BLaER1 treated with 17β-estradiol and CSF1 and Interleukin-3, amounts not matched to agents 10 nM and 100 nM (cell line): ENCODE measurements around the gene ULK1.
"Not testable (repeated sequence)": the region's sequence is repeated elsewhere in the genome, so short reads cannot be mapped to it uniquely, and the experiment has no call there.

Source experiments
- H3K27ac ChIP-seq, 11 experiments: shearing (Covaris generic); formaldehyde crosslinking; 2 replicates each; pipeline ENCODE4 v1.8.1; 2022
- H3K27me3 ChIP-seq, 11 experiments: shearing (Covaris generic); formaldehyde crosslinking; 2 replicates each; pipeline ENCODE4 v1.8.1; 2022
- H3K36me3 ChIP-seq, 11 experiments: shearing (Covaris generic); formaldehyde crosslinking; 2 replicates each; pipeline ENCODE4 v1.8.1; 2022
- H3K4me1 ChIP-seq, 10 experiments: shearing (Covaris generic); formaldehyde crosslinking; 2 replicates each; pipeline ENCODE4 v1.8.1; 2022
- H3K4me2 ChIP-seq, 11 experiments: shearing (Covaris generic); formaldehyde crosslinking; 2 replicates each; pipeline ENCODE4 v1.8.1; 2022
- H3K4me3 ChIP-seq, 10 experiments: shearing (Covaris generic); formaldehyde crosslinking; 2 replicates each; pipeline ENCODE4 v1.8.1; 2022
- H3K9ac ChIP-seq, 11 experiments: shearing (Covaris generic); formaldehyde crosslinking; 2 replicates each; pipeline ENCODE4 v1.8.1; 2022
- H3K9me3 ChIP-seq, 11 experiments: shearing (Covaris generic); formaldehyde crosslinking; replicated peaks in 1 of 11; 2 replicates each; pipeline ENCODE4 v1.8.1; 2022
- H4K20me1 ChIP-seq, 11 experiments: shearing (Covaris generic); formaldehyde crosslinking; 2 replicates each; pipeline ENCODE4 v1.8.1; 2022
- Cebpa-rat ChIP-seq, 11 experiments: shearing (Covaris generic); IDR thresholded peaks; 2 replicates each; pipeline ENCODE4 v1.8.1; 2022

Gene ULK1

DNA sequence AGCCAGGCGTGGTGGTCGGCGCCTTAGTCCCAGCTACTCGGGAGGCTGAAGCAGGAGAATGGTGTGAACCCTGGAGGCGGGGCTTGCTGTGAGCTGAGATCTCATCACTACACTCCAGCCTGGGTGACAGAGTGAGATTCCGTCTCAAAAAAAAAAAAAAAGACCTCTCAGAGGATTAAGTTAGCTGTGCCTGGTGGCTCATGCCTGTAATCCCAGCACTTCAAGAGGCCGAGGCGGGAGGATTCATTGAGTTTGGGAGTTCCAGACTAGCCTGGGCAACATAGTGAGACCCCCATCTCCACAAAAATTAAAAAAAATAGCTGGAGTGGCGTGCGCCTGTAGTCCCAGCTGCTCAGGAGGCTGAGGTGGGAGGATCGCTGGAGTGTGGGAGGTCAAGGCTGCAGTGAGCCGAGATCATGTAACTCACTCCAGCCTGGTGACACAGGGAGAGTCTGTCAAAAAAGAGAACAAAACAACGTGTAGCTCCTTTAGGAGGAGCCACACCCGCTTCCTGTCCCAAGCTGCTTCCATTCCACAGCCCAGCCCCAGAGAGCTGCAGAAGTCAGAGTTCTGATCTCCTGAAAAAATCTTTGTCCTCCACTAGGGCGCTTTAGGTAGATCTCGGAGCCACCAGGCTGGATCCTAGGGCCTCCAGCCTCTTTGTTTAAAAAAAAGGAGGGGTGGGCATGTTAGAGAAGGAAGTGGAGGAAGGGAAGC lies 11.5 kb upstream of the ULK1 start:
- Histone ChIP-seq H3K9me3 (peaks cover 11 to 27% (median 22%) of the 10 kb centered on the region in 11 experiments), H3K36me3 (no peaks in the 10 kb centered on the region), H3K27me3 (no peaks in the 10 kb centered on the region), H3K9ac (peak overlapping the region in 6 of 11 experiments; percentile 7 to 57 (median 26); a peak in 6 of 22 replicates), H3K4me1 (peaks cover 0 to 59% (median 21%) of the 10 kb centered on the region in 10 experiments; a peak in 16 of 20 replicates), H3K27ac (peak overlapping the region in 5 of 11 experiments; percentile 32 to 62 (median 55); a peak in 10 of 22 replicates), H3K4me2 (peak overlapping the region in 8 of 11 experiments; percentile 18 to 91 (median 76); a peak in 12 of 22 replicates), H3K4me3 (no peak overlapping the region), H4K20me1 (no peaks in the 10 kb centered on the region)
- no peak for TF ChIP-seq Cebpa-rat (IDR thresholded peaks at IDR 0.05)

DNA sequence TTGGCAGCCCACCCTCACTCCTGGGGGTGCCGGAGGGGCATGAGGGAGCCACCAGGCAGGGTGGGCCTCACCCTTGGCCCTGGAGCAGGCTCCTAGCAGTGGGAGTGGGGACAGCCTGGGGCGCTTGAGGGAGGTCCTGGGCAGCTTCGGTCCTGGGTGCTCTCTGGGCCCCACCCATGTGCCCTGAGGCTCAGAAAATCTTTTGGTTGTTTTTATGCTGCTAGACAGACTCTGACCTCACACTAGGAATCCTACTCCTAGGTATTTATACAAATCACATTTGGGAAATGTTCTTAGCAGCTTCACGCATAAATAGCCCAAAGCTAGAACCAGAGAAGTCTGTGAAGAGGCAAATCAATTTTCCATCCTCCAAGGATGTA lies 10.9 kb upstream of the ULK1 start:
- Histone ChIP-seq H3K27me3 (no peaks in the 10 kb centered on the region), H3K4me2 (peak overlapping the region in 8 of 11 experiments; percentile 18 to 91 (median 76); a peak in 12 of 22 replicates), H3K4me3 (no peak overlapping the region), H3K27ac (peak overlapping the region in 5 of 11 experiments; percentile 32 to 62 (median 55); a peak in 11 of 22 replicates), H4K20me1 (no peaks in the 10 kb centered on the region), H3K9me3 (peaks cover 11 to 27% (median 22%) of the 10 kb centered on the region in 11 experiments), H3K36me3 (no peaks in the 10 kb centered on the region), H3K4me1 (peaks cover 0 to 60% (median 21%) of the 10 kb centered on the region in 10 experiments; a peak in 16 of 20 replicates), H3K9ac (peak overlapping the region in 6 of 11 experiments; percentile 7 to 57 (median 26); a peak in 6 of 22 replicates)
- no peak for TF ChIP-seq Cebpa-rat (IDR thresholded peaks at IDR 0.05)

DNA sequence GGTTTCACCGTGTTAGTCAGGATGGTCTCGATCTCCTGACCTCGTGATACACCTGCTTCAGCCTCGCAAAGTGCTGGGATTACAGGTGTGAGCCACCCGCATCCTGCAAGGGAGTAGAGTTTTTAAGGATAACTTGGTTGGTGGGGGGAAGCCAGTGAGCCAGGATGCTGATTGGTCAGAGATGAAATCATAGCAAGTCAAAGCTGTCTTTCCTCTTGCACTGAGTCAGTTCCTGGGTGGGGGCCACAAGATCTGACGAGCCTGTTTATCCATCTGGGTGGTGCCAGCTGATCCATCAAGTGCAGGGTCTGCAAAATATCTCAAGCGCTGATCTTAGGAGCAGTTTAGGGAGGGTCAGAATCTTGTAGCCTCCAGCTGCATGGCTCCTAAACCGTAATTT lies 9.3 kb upstream of the ULK1 start:
- not testable (repeated sequence) for H3K4me2 ChIP-seq

DNA sequence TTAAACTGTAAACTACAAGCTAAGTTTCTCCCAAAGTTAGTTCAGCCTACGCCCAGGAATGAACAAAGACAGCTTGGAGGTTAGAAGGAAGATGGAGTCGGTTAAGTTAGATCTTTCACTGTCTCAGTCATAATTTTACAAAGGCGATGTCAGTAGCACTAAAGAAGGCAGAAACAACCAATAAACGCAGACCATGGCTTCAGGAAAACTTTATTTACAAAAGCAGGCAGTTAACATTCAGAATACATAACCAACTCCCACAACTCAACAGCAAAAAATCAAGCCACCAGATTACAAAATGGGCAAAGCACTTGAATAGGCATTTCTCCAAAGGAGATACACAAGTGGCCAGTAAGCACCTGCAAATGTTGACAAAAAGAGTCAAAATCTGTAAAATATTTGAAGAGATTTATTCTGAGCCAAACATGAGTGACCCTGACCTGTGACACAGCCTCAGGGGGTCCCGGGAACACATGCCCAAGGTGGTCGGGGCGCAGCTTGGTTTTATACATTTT lies 8.8 kb upstream of the ULK1 start:
- Histone ChIP-seq H3K4me1 (peaks cover 0 to 45% (median 18%) of the 10 kb centered on the region in 10 experiments; a peak in 16 of 20 replicates), H3K27ac (no peak overlapping the region), H4K20me1 (no peaks in the 10 kb centered on the region), H3K4me2 (no peak overlapping the region), H3K4me3 (no peak overlapping the region), H3K36me3 (no peaks in the 10 kb centered on the region), H3K9ac (no peak overlapping the region), H3K9me3 (peaks cover 11 to 27% (median 22%) of the 10 kb centered on the region in 11 experiments), H3K27me3 (no peaks in the 10 kb centered on the region)
- TF ChIP-seq Cebpa-rat (IDR thresholded peaks at IDR 0.05), result no peak

More for the DNA sequence above, 9.3 kb upstream of the ULK1 start:
- H3K4me3 ChIP-seq, H3K9ac ChIP-seq, H3K27ac ChIP-seq, H3K36me3 ChIP-seq, H3K27me3 ChIP-seq, H4K20me1 ChIP-seq: not testable (repeated sequence)
- Histone ChIP-seq H3K9me3 (peaks cover 11 to 27% (median 22%) of the 10 kb centered on the region in 11 experiments), H3K4me1 (peaks cover 0 to 48% (median 18%) of the 10 kb centered on the region in 10 experiments; a peak in 16 of 20 replicates)

DNA sequence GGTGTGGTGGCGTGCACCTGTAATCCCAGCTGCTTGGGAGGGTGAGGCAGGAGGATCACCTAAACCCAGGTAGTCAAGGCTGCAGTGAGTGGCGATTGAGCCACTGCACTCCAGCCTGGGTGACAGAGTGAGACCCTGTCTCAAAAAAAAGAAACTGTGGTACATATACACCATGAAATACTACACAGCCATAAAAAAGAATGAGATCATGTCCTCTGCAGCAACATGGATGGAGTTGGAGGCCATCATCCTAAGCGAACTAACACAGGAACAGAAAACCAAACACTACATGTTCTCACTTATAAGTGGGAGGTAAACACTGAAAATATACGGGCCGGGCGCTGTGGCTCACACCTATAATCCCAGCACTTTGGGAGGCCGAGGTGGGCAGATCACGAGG lies 2.7 kb upstream of the ULK1 start:
- not testable (repeated sequence) for H3K9me3 ChIP-seq, H3K4me2 ChIP-seq, H3K27me3 ChIP-seq, H3K9ac ChIP-seq, H3K4me3 ChIP-seq, H3K36me3 ChIP-seq, H3K27ac ChIP-seq
- H4K20me1 ChIP-seq, result peaks cover 0 to 16% (median 15%) of the 10 kb centered on the region in 11 experiments; a peak in 20 of 22 replicates
- H3K4me1 ChIP-seq, result peaks cover 13 to 24% (median 19%) of the 10 kb centered on the region in 10 experiments

DNA sequence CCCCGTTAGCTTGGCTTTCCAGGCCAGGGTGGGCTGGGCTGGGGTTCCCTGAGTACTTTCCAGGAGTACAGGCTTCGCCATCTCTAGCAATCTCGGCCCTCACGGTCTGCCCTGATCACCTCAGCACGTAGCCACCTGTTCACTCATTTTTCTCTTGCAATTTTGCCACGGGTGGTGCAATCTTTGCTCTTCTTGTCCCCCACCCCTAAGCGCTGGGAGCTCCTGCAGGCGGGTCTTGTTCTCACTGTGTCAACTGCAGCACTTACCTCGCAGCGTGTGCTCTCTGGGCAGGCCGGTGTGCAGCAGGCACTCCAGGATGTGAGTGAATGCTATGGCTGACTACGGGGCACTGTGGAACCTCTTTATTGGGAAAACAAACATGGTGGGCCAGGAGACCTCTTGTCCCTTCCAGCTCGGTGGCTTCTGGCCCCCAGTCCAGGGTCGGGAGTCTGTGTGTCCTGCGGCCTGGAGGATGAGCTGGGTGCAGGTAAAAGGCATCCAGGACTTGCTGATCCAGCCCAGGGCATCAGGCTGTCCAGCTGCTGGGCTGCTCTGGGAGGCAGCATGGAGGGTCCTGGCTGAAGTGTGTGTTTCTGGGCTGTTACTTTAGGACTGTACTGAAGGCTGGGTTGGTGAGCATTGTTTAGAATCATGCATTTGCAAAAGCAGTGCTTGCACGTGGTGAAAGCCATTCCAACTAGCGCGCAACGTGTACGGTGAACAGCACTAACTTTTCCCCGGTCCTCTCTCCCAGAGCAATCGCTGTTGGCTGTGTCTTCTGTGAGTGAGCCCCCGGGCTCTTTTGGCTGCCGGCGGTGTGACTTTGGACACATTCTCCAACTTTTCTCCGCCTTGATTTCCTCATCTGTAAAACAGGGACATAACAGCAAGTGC lies 1.5 kb upstream of the ULK1 start:
- no peak overlapping the region for H3K27ac ChIP-seq
- TF ChIP-seq Cebpa-rat (IDR thresholded peaks at IDR 0.05), result no peak

DNA sequence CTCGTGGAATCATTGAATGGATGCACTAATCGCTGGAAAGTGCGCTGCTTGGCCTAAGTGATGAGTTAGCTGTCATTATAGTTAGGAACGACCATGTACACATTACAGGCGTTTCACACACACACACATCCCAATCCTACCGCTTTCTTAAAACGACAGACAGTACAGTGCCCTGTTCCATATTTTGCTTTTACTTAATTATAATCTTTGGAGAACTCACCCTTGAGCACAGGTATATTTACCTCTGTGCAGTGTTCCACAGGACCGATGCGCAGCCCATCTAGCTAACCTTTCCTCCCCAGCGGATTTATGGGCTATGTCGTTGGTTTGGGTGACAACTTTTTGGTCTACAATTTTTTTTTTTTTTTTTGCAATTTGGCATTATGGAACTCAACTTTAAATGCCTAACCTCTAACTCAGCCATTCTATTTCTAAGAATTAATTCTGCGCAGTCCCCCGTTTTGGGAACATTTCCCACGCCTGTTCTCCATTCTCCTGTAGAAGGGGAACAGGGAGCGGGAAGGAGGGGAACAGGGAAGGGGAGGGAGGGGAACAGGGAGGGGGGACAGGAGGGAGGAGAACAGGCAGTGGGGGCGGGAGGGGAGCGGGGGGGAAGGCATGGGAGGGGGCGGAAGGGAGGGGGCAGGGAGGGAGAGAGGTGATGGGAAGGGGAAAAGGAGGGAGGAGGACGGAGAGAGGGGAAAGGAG lies 663 bp upstream of the ULK1 start:
- no peak overlapping the region for H3K27ac ChIP-seq

More for the DNA sequence above, 1.5 kb upstream of the ULK1 start:
- Histone ChIP-seq H4K20me1 (peaks cover 10 to 28% (median 27%) of the 10 kb centered on the region in 11 experiments; a peak in 20 of 22 replicates), H3K4me2 (no peak overlapping the region), H3K27me3 (no peaks in the 10 kb centered on the region), H3K9ac (no peak overlapping the region), H3K9me3 (no peaks in the 10 kb centered on the region), H3K4me1 (peaks cover 25 to 31% (median 26%) of the 10 kb centered on the region in 10 experiments), H3K4me3 (no peak overlapping the region), H3K36me3 (no peaks in the 10 kb centered on the region)

DNA sequence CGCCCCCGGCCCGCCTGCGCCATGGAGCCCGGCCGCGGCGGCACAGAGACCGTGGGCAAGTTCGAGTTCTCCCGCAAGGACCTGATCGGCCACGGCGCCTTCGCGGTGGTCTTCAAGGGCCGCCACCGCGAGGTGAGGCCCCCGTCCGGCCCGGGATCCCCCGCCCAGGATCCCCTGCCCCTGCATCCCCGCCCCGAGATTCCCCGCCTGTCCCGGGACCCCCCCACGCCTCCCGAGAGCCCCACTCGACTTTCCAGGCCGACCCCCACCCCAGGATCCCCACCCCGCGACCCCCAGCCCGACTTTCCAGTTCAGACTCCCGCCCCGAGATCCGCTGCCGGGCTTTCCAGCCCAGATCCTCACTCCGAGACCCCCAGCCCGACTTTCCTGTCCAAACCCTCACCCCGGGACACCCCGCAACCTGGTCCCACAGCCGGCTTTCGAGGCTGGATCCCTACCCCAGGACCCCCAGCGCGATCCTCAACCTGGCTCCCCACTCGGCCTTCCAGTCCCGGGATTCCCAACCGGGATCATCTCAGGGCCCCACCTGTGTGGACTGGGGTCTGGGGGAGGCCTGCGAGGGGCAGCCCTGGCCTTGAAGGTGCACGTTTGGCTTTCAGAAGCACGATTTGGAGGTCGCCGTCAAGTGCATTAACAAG lies 688 bp downstream of the ULK1 start:
- H4K20me1 ChIP-seq, result peaks cover 31 to 50% (median 48%) of the 10 kb centered on the region in 11 experiments; a peak in 20 of 22 replicates
- no peak for TF ChIP-seq Cebpa-rat (IDR thresholded peaks at IDR 0.05)
- H3K36me3 ChIP-seq, result peaks cover 0 to 18% (median 9%) of the 10 kb centered on the region in 11 experiments; a peak in 11 of 22 replicates
- peak overlapping the region; percentile 57 to 79 (median 66) for H3K4me3 ChIP-seq
- peak overlapping the region; percentile 96 to 100 (median 99) for H3K4me2 ChIP-seq
- H3K9ac ChIP-seq, result peak overlapping the region; percentile 78 to 96 (median 89)
- peaks cover 27 to 51% (median 44%) of the 10 kb centered on the region in 10 experiments for H3K4me1 ChIP-seq
- no peaks in the 10 kb centered on the region for H3K9me3 ChIP-seq
- H3K27ac ChIP-seq, result peak overlapping the region; percentile 47 to 94 (median 91); a peak in 21 of 22 replicates
- H3K27me3 ChIP-seq, result no peaks in the 10 kb centered on the region

More for the DNA sequence above, 663 bp upstream of the ULK1 start:
- TF ChIP-seq Cebpa-rat (IDR thresholded peaks at IDR 0.05), result no peak
- Histone ChIP-seq H4K20me1 (peaks cover 18 to 36% (median 35%) of the 10 kb centered on the region in 11 experiments; a peak in 20 of 22 replicates), H3K9ac (no peak overlapping the region), H3K9me3 (no peaks in the 10 kb centered on the region), H3K4me3 (no peak overlapping the region), H3K27me3 (no peaks in the 10 kb centered on the region), H3K4me2 (no peak overlapping the region; a peak in 1 of 22 replicates), H3K36me3 (peaks cover 0 to 6% (median 0%) of the 10 kb centered on the region in 11 experiments; a peak in 5 of 22 replicates), H3K4me1 (peaks cover 27 to 38% (median 33%) of the 10 kb centered on the region in 10 experiments)
